Measurements from ENCODE around the gene TOX2.

DNA sequence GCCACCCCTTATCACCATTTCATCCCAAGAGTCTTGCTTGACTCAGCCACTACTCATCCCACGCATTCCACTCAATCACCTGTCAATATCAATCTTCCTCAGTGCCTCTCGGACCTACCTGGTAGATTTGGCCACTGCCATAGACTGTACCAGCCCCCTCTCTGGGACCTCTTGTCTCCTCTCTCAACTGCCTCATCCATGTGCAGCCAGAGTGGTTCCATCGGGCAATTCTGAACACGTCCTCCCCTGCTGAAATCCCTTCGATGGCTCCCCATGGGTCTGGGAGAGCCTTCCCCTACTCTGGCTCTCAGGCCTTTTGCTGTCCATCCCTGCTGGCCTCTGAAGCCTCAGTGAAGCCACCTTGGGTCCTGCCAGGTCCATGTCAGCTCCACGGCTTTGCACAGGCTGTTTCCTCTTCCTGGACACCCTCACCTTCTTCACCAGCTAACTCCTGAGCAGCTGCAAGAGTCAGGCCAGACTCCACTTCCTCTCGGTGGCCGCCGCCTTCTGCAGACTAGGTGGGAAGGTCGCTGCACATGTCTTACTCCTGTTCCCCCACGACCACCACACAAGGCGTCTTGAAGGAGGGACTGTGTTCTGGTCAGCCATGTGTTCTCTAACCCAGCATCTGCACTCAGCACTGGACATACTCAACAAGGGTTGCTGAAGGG is 120.4 kb downstream of the TOX2 start:
- TF ChIP-seq, protein P1, sequence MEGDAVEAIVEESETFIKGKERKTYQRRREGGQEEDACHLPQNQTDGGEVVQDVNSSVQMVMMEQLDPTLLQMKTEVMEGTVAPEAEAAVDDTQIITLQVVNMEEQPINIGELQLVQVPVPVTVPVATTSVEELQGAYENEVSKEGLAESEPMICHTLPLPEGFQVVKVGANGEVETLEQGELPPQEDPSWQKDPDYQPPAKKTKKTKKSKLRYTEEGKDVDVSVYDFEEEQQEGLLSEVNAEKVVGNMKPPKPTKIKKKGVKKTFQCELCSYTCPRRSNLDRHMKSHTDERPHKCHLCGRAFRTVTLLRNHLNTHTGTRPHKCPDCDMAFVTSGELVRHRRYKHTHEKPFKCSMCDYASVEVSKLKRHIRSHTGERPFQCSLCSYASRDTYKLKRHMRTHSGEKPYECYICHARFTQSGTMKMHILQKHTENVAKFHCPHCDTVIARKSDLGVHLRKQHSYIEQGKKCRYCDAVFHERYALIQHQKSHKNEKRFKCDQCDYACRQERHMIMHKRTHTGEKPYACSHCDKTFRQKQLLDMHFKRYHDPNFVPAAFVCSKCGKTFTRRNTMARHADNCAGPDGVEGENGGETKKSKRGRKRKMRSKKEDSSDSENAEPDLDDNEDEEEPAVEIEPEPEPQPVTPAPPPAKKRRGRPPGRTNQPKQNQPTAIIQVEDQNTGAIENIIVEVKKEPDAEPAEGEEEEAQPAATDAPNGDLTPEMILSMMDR (IDR thresholded peaks at IDR 0.05) = no peak
- no peak for TF ChIP-seq POLR2A (IDR thresholded peaks at IDR 0.05)

Measured in thyroid gland (tissue), 4 donors.